HG03342 (cell line): ENCODE measurements around the gene AMBRA1.
"Not testable (repeated sequence)": the region's sequence is repeated elsewhere in the genome, so short reads cannot be mapped to it uniquely, and the experiment has no call there.

Source experiments
- ATAC-seq: cut with Tn5 transposase; IDR thresholded peaks from one replicate; pipeline ENCODE4 v1.9.1; 2021; ENCODE audit warnings: mild to moderate bottlenecking, moderate library complexity; ENCODE audit not compliant: unreplicated experiment

The AMBRA1 gene

GRCh38 chr11:46373787-46374740 is 219.8 kb downstream of the AMBRA1 start:
- ATAC-seq = no peak

- ATAC-seq = not testable (repeated sequence)
Observed at GRCh38 chr11:46372501-46372900, 221.3 kb downstream of the AMBRA1 start.

- no peak for ATAC-seq
Observed at GRCh38 chr11:46372086-46372485, 221.7 kb downstream of the AMBRA1 start.

GRCh38 chr11:46371262-46371661 is 222.6 kb downstream of the AMBRA1 start:
- not testable (repeated sequence) for ATAC-seq

- ATAC-seq = no peak
Observed at GRCh38 chr11:46370253-46370652, 223.6 kb downstream of the AMBRA1 start.

GRCh38 chr11:46369458-46370152 is 224.2 kb downstream of the AMBRA1 start:
- no peak for ATAC-seq

- no peak for ATAC-seq
Observed at GRCh38 chr11:46367916-46368267, 225.9 kb downstream of the AMBRA1 start.

- ATAC-seq = peak; percentile 57
Observed at GRCh38 chr11:46367244-46367915, 226.4 kb downstream of the AMBRA1 start.

GRCh38 chr11:46366661-46367161 is 227.1 kb downstream of the AMBRA1 start:
- ATAC-seq = no peak

GRCh38 chr11:46366260-46366659 is 227.6 kb downstream of the AMBRA1 start:
- ATAC-seq = no peak

GRCh38 chr11:46364791-46365190 is 229.0 kb downstream of the AMBRA1 start:
- ATAC-seq = no peak

- ATAC-seq = no peak
Observed at GRCh38 chr11:46364056-46364455, 229.8 kb downstream of the AMBRA1 start.

- ATAC-seq = no peak
Observed at GRCh38 chr11:46363455-46364005, 230.3 kb downstream of the AMBRA1 start.

- ATAC-seq = no peak
Observed at GRCh38 chr11:46363031-46363407, 230.8 kb downstream of the AMBRA1 start.

- no peak for ATAC-seq
Observed at GRCh38 chr11:46362156-46363030, 231.4 kb downstream of the AMBRA1 start.

- ATAC-seq = peak; percentile 90
Observed at GRCh38 chr11:46361283-46362155, 232.3 kb downstream of the AMBRA1 start.

- ATAC-seq = no peak
Observed at GRCh38 chr11:46360878-46361277, 232.9 kb downstream of the AMBRA1 start.

GRCh38 chr11:46359953-46360352 is 233.9 kb downstream of the AMBRA1 start:
- no peak for ATAC-seq

GRCh38 chr11:46357483-46357936 is 236.3 kb downstream of the AMBRA1 start:
- no peak for ATAC-seq
